Astrocyte (in vitro differentiated cells and primary cell): ENCODE results near the gene IMMP2L. TPM values are rescaled to one million over a fixed set of nuclear protein-coding genes. Genes with fewer than 3 reads are reported as not detected.
"Not testable (repeated sequence)": the region's sequence is repeated elsewhere in the genome, so short reads cannot be mapped to it uniquely, and the experiment has no call there.

Experiments used
- DNase-seq: peaks from one replicate; pipeline ENCODE4 v3.0.0-alpha.2; 2010; ENCODE audit warnings: low read depth
- FAIRE-seq: peaks from 2 replicates; lab custom pipeline; 2011; peaks lifted over from hg19 to GRCh38; lab: Jason Lieb, UNC
- H2AFZ ChIP-seq: 2 replicates; pipeline ENCODE4 v1.6.0; 2012; ENCODE audit warnings: low read depth, low read length, inconsistent platforms
- H3K27ac ChIP-seq: 2 replicates; pipeline ENCODE4 v1.5.1; 2011; ENCODE audit warnings: low read depth, low read length, inconsistent platforms
- H3K27me3 ChIP-seq: 2 replicates; pipeline ENCODE4 v1.6.0; 2011; ENCODE audit warnings: low read length, inconsistent platforms; ENCODE audit not compliant: insufficient read depth
- H3K36me3 ChIP-seq: 2 replicates; pipeline ENCODE4 v1.5.1; 2011; ENCODE audit warnings: low read length, inconsistent platforms; ENCODE audit not compliant: insufficient read depth
- H3K4me1 ChIP-seq: 2 replicates; pipeline ENCODE4 v1.5.1; 2011; ENCODE audit warnings: low read length, inconsistent platforms; ENCODE audit not compliant: insufficient read depth
- H3K4me2 ChIP-seq: 2 replicates; pipeline ENCODE4 v1.6.0; 2012; ENCODE audit warnings: low read length, inconsistent platforms
- H3K4me3 ChIP-seq: 2 replicates; pipeline ENCODE4 v1.5.1; 2011; ENCODE audit warnings: low read depth, mild to moderate bottlenecking, low read length, inconsistent platforms; ENCODE audit not compliant: insufficient read depth
- H3K79me2 ChIP-seq: 2 replicates; pipeline ENCODE4 v1.6.0; 2012; ENCODE audit warnings: mild to moderate bottlenecking, low read length, inconsistent platforms; ENCODE audit not compliant: insufficient read depth
- H3K9ac ChIP-seq: 2 replicates; pipeline ENCODE4 v1.6.0; 2012; ENCODE audit warnings: mild to moderate bottlenecking, low read length, inconsistent platforms
- H3K9me3 ChIP-seq: 2 replicates; pipeline ENCODE4 v1.5.1; 2012; ENCODE audit warnings: low read depth, mild to moderate bottlenecking, low read length, inconsistent platforms; ENCODE audit not compliant: insufficient read depth
- H4K20me1 ChIP-seq: 2 replicates; pipeline ENCODE4 v1.6.0; 2012; ENCODE audit warnings: low read length, inconsistent platforms; ENCODE audit not compliant: insufficient read depth
- H3K27ac Mint-ChIP-seq: one replicate; pipeline ENCODE4 v1.8.0; 2021; ENCODE audit warnings: mild to moderate bottlenecking, mixed read lengths; ENCODE audit not compliant: unreplicated experiment
- H3K27me3 Mint-ChIP-seq: one replicate; pipeline ENCODE4 v1.8.0; 2021; ENCODE audit warnings: low read depth, mixed read lengths; ENCODE audit not compliant: unreplicated experiment
- H3K36me3 Mint-ChIP-seq: one replicate; pipeline ENCODE4 v1.8.0; 2021; ENCODE audit warnings: low read depth, mixed read lengths; ENCODE audit not compliant: unreplicated experiment
- H3K4me1 Mint-ChIP-seq: one replicate; pipeline ENCODE4 v1.8.0; 2021; ENCODE audit warnings: low read depth, mixed read lengths; ENCODE audit not compliant: unreplicated experiment
- H3K4me3 Mint-ChIP-seq: one replicate; pipeline ENCODE4 v1.8.0; 2021; ENCODE audit warnings: mild to moderate bottlenecking, moderate library complexity, mixed read lengths; ENCODE audit not compliant: unreplicated experiment
- H3K9me3 Mint-ChIP-seq: one replicate; pipeline ENCODE4 v1.8.0; 2021; ENCODE audit warnings: mild to moderate bottlenecking, mixed read lengths; ENCODE audit not compliant: unreplicated experiment
- CTCF ChIP-seq: IDR thresholded peaks from 2 replicates; pipeline ENCODE4 v1.5.1; 2011; ENCODE audit warnings: low read depth, mild to moderate bottlenecking, inconsistent platforms, low read length, moderate library complexity; ENCODE audit not compliant: insufficient read depth
- EZH2 ChIP-seq: IDR thresholded peaks from 2 replicates; pipeline ENCODE4 v1.6.1; 2012; ENCODE audit warnings: mild to moderate bottlenecking, low read length, inconsistent platforms; ENCODE audit not compliant: insufficient read depth
- total RNA-seq: library from RNA; stranded (reverse); gene quantifications from 2 replicates; pipeline ENCODE4 v1.2.1, GENCODE V29; 2021

The IMMP2L gene
- total RNA-seq, 1 donor from 2014 or later, result 13.8 TPM

- Mint-ChIP-seq H3K4me1 (no peaks in the 10 kb centered on the region), H3K9me3 (peaks cover 6% of the 10 kb centered on the region), H3K36me3 (peaks cover 4% of the 10 kb centered on the region), H3K27me3 (no peaks in the 10 kb centered on the region), H3K27ac (no peak overlapping the region), H3K4me3 (no peak overlapping the region)
- Histone ChIP-seq H3K4me2 (no peak overlapping the region), H3K9me3 (no peaks in the 10 kb centered on the region), H3K79me2 (no peaks in the 10 kb centered on the region), H3K9ac (no peak overlapping the region), H2AFZ (no peak overlapping the region), H3K27ac (no peak overlapping the region), H3K4me3 (no peak overlapping the region), H4K20me1 (no peaks in the 10 kb centered on the region), H3K27me3 (no peaks in the 10 kb centered on the region), H3K36me3 (no peaks in the 10 kb centered on the region), H3K4me1 (no peaks in the 10 kb centered on the region)
- TF ChIP-seq CTCF, result no peak
- TF ChIP-seq EZH2, result no peak
- no peak for FAIRE-seq
- DNase-seq, result no peak
These were observed 88.7 kb downstream of the IMMP2L start for GRCh38 chr7:111473449-111474198.

DNA sequence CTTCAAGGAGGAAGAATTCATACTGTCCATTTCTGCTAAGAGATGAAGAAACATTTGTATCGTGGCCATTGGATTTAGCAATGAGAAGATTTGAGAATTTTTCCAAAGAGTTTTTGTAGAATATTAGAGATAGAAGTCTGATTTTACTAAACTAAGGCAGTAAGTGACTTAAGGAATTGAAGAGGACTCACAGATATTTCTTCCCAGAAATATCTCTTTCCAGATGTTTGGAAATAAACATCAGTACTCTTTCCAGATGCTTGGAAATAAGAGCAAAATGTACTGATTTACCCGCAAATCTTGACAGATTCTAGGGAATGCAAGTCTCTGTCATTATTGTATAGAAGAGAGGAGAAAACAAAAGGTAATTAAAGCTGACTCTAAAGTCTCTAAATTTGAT lies 91.3 kb downstream of the IMMP2L start:
- Histone ChIP-seq H3K9me3 (no peaks in the 10 kb centered on the region), H3K4me1 (no peaks in the 10 kb centered on the region), H3K4me3 (no peak overlapping the region), H4K20me1 (no peaks in the 10 kb centered on the region), H2AFZ (no peak overlapping the region), H3K36me3 (no peaks in the 10 kb centered on the region), H3K9ac (no peak overlapping the region), H3K4me2 (no peak overlapping the region), H3K79me2 (no peaks in the 10 kb centered on the region), H3K27me3 (no peaks in the 10 kb centered on the region), H3K27ac (no peak overlapping the region)
- no peaks in the 10 kb centered on the region for H3K27me3 Mint-ChIP-seq
- no peak for TF ChIP-seq EZH2
- TF ChIP-seq CTCF, result no peak
- peaks cover 7% of the 10 kb centered on the region for H3K9me3 Mint-ChIP-seq
- FAIRE-seq, result no peak
- DNase-seq, result no peak
- no peaks in the 10 kb centered on the region for H3K4me1 Mint-ChIP-seq
- no peak overlapping the region for H3K27ac Mint-ChIP-seq
- peaks cover 5% of the 10 kb centered on the region for H3K36me3 Mint-ChIP-seq
- H3K4me3 Mint-ChIP-seq, result no peak overlapping the region

GRCh38 chr7:111469894-111470293 lies 92.4 kb downstream of the IMMP2L start:
- H3K4me3 ChIP-seq, H3K4me1 Mint-ChIP-seq, H4K20me1 ChIP-seq, H3K9me3 Mint-ChIP-seq, H3K4me2 ChIP-seq, H3K27me3 Mint-ChIP-seq, FAIRE-seq, DNase-seq, H2AFZ ChIP-seq, H3K9me3 ChIP-seq, H3K4me1 ChIP-seq, H3K9ac ChIP-seq, H3K27ac ChIP-seq, H3K36me3 Mint-ChIP-seq, H3K36me3 ChIP-seq, H3K27ac Mint-ChIP-seq, H3K4me3 Mint-ChIP-seq, H3K79me2 ChIP-seq, H3K27me3 ChIP-seq: not testable (repeated sequence)

- not testable (repeated sequence) for FAIRE-seq
These were observed 96.5 kb downstream of the IMMP2L start for GRCh38 chr7:111465774-111466173.

More at GRCh38 chr7:111465774-111466173, 96.5 kb downstream of the IMMP2L start:
- not testable (repeated sequence) for H3K36me3 ChIP-seq, H4K20me1 ChIP-seq, H2AFZ ChIP-seq, H3K27me3 Mint-ChIP-seq, H3K4me3 Mint-ChIP-seq, H3K4me2 ChIP-seq, H3K27me3 ChIP-seq, H3K79me2 ChIP-seq, H3K9ac ChIP-seq, H3K4me1 ChIP-seq, H3K27ac ChIP-seq, H3K4me3 ChIP-seq, H3K9me3 ChIP-seq, H3K9me3 Mint-ChIP-seq, H3K27ac Mint-ChIP-seq, DNase-seq, H3K4me1 Mint-ChIP-seq, H3K36me3 Mint-ChIP-seq
